Loucy (cell line): ENCODE measurements around the gene LATS2.

Source experiments
- H2AFZ ChIP-seq: fragments of 200-600 bp; sonication (generic); 2 replicates; pipeline ENCODE4 v1.6.0; 2016; ENCODE audit warnings: antibody characterized with exemption, mild to moderate bottlenecking, low read length, moderate library complexity
- H3F3A ChIP-seq: fragments of 200-600 bp; 2 replicates; pipeline ENCODE4 v1.6.0; 2016; ENCODE audit warnings: antibody characterized with exemption, low read depth, mild to moderate bottlenecking
- H3K27me3 ChIP-seq: fragments of 200-600 bp; sonication (generic); 2 replicates; pipeline ENCODE4 v1.6.1; 2014; ENCODE audit warnings: low read length, mild to moderate bottlenecking; ENCODE audit not compliant: insufficient read depth, poor library complexity, severe bottlenecking
- H3K36me3 ChIP-seq: fragments of 200-600 bp; sonication (generic); 2 replicates; pipeline ENCODE4 v1.6.1; 2016; ENCODE audit warnings: low read length; ENCODE audit not compliant: insufficient read depth
- H3K4me1 ChIP-seq: fragments of 200-600 bp; sonication (generic); 2 replicates; pipeline ENCODE4 v1.5.1; 2014; ENCODE audit warnings: low read length, mild to moderate bottlenecking; ENCODE audit not compliant: insufficient read depth, poor library complexity, severe bottlenecking
- H3K4me2 ChIP-seq: fragments of 200-600 bp; sonication (generic); 2 replicates; pipeline ENCODE4 v1.6.0; 2014; ENCODE audit warnings: antibody characterized with exemption, low read length, low read depth, mild to moderate bottlenecking; ENCODE audit not compliant: poor library complexity, severe bottlenecking
- H3K4me3 ChIP-seq: fragments of 200-600 bp; sonication (generic); 2 replicates; pipeline ENCODE4 v1.5.1; 2014; ENCODE audit warnings: low read length, mild to moderate bottlenecking, mixed read lengths; ENCODE audit not compliant: poor library complexity, severe bottlenecking
- H3K79me2 ChIP-seq: fragments of 200-600 bp; sonication (generic); 2 replicates; pipeline ENCODE4 v1.6.1; 2014; ENCODE audit warnings: low read length; ENCODE audit not compliant: insufficient read depth
- H3K9ac ChIP-seq: fragments of 200-600 bp; sonication (generic); 2 replicates; pipeline ENCODE4 v1.6.0; 2014; ENCODE audit warnings: mild to moderate bottlenecking, low read depth, low read length, moderate library complexity; ENCODE audit not compliant: poor library complexity, severe bottlenecking
- H3K9me2 ChIP-seq: fragments of 200-600 bp; sonication (generic); replicated peaks from 2 replicates; pipeline ENCODE4 v1.6.1; 2016; ENCODE audit warnings: low read depth, low read length, mixed read lengths
- H3K9me3 ChIP-seq: fragments of 200-600 bp; sonication (generic); 2 replicates; pipeline ENCODE4 v1.6.1; 2014; ENCODE audit warnings: mild to moderate bottlenecking, antibody characterized with exemption, low read length, low read depth; ENCODE audit not compliant: insufficient read depth
- H4K20me1 ChIP-seq: fragments of 200-600 bp; sonication (generic); 2 replicates; pipeline ENCODE4 v1.6.0; 2014; ENCODE audit warnings: antibody characterized with exemption, low read length, mild to moderate bottlenecking; ENCODE audit not compliant: insufficient read depth, poor library complexity, severe bottlenecking
- CTCF ChIP-seq: fragments of 200-600 bp; sonication (generic); conservative IDR thresholded peaks from 2 replicates; pipeline ENCODE4 v1.5.1; 2014; ENCODE audit warnings: mild to moderate bottlenecking, antibody characterized with exemption, low read length
- EZH2phosphoT487 ChIP-seq: fragments of 200-600 bp; IDR thresholded peaks from 2 replicates; pipeline ENCODE4 v1.6.1; 2018; ENCODE audit warnings: antibody characterized with exemption, mild to moderate bottlenecking, moderate library complexity, borderline replicate concordance

The LATS2 gene

GRCh38 chr13:20993211-20993610, 68.2 kb downstream of the LATS2 start:
- Histone ChIP-seq H3K9me3 (no peaks in the 10 kb centered on the region), H3K27me3 (no peaks in the 10 kb centered on the region), H3K36me3 (no peaks in the 10 kb centered on the region), H3K9ac (no peak overlapping the region), H3K79me2 (no peaks in the 10 kb centered on the region), H4K20me1 (no peaks in the 10 kb centered on the region), H2AFZ (no peak overlapping the region), H3F3A (no peaks in the 10 kb centered on the region), H3K4me3 (no peak overlapping the region), H3K9me2 (no peaks in the 10 kb centered on the region), H3K4me1 (no peaks in the 10 kb centered on the region), H3K4me2 (no peak overlapping the region)
- TF ChIP-seq CTCF (no peak), EZH2phosphoT487 (no peak)

- no peaks in the 10 kb centered on the region for H3K9me3 ChIP-seq
- H3K79me2 ChIP-seq, result no peaks in the 10 kb centered on the region
- H4K20me1 ChIP-seq, result no peaks in the 10 kb centered on the region
These were observed 69.5 kb downstream of the LATS2 start for GRCh38 chr13:20991741-20992520.

GRCh38 chr13:20990910-20991525, 70.4 kb downstream of the LATS2 start:
- no peaks in the 10 kb centered on the region for H4K20me1 ChIP-seq
- no peaks in the 10 kb centered on the region for H3K4me1 ChIP-seq
- H2AFZ ChIP-seq, result no peak overlapping the region
- no peaks in the 10 kb centered on the region for H3K79me2 ChIP-seq
- H3K27me3 ChIP-seq, result no peaks in the 10 kb centered on the region
- no peak overlapping the region for H3K9ac ChIP-seq
- TF ChIP-seq CTCF (peak; percentile 25; the same call in 1 of the 2 replicates), EZH2phosphoT487 (no peak)
- no peak overlapping the region for H3K4me3 ChIP-seq
- no peaks in the 10 kb centered on the region for H3F3A ChIP-seq
- no peaks in the 10 kb centered on the region for H3K36me3 ChIP-seq
- no peaks in the 10 kb centered on the region for H3K9me3 ChIP-seq
- no peaks in the 10 kb centered on the region for H3K9me2 ChIP-seq
- H3K4me2 ChIP-seq, result no peak overlapping the region

More at GRCh38 chr13:20991741-20992520, 69.5 kb downstream of the LATS2 start:
- Histone ChIP-seq H3K36me3 (no peaks in the 10 kb centered on the region), H3K27me3 (no peaks in the 10 kb centered on the region), H3K4me1 (no peaks in the 10 kb centered on the region), H2AFZ (no peak overlapping the region), H3F3A (no peaks in the 10 kb centered on the region), H3K9ac (no peak overlapping the region), H3K9me2 (no peaks in the 10 kb centered on the region), H3K4me2 (no peak overlapping the region), H3K4me3 (no peak overlapping the region)
- TF ChIP-seq EZH2phosphoT487 (no peak), CTCF (no peak)
